Fibroblast of the conjunctiva (primary cell): Measurements from ENCODE around the gene LIX1L.

ENCODE experiments used
- DNase-seq: peaks from one replicate; pipeline ENCODE4 v3.0.0-alpha.2; 2010; ENCODE audit warnings: low read depth

LIX1L gene

GRCh38 chr1:145963265-145964019, 5.6 kb upstream of the LIX1L start:
- DNase-seq: no peak

- no peak for DNase-seq
Observed at GRCh38 chr1:145962157-145963102, 4.6 kb upstream of the LIX1L start.

DNA sequence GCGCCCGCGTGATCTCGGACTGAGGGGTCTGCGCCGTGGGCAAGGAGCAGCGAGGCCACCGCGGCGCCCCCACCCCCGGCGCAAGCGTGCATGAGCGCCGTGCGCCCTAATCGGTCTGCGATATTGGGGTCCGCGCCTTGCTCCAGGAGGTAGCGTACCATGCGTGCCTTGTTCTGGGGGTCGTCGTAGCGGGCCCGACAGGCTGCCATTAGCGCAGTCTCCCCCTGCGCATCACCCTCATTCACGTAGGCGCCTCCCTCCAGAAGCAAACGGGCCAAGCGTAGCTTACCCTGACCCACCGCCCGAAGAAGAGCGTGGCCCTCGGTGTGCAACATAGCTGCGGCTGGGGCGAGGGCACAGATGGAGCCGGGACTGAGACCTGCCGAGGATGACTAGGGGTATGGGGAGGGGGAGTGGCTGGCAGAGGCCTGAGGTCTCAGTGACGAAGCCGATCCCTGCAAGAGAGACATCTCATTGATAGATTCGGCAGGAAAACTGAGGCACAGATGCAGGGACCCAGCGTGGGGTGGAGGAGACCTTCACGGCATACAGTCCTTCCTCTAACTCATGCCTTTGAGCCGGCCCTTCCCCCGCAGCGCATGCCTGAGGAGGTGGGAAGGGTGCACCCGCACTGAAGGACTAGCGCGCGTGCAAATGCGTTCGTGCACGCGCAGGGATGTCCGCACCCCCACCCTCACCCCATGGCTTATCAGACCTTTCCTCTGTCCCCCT, 3.8 kb upstream of the LIX1L start:
- DNase-seq: no peak

DNA sequence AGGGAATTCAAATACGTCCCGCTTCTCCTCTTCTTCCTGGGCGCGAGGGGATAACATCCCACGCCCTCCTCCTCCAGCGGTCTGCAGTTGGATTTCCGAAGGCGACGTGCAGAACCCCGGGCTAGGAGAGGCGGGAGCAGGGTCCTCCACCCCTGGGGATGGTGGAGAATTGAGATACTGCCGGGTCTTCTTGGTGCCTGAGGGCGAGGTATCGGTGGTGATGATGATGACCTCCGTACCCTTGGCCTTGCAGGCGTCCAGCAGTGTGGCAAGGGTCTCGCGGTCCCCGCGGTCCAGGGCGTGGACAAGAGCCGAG, 3.2 kb upstream of the LIX1L start:
- DNase-seq: no peak

- DNase-seq: no peak
Observed at GRCh38 chr1:145960468-145961108, 2.8 kb upstream of the LIX1L start.

DNA sequence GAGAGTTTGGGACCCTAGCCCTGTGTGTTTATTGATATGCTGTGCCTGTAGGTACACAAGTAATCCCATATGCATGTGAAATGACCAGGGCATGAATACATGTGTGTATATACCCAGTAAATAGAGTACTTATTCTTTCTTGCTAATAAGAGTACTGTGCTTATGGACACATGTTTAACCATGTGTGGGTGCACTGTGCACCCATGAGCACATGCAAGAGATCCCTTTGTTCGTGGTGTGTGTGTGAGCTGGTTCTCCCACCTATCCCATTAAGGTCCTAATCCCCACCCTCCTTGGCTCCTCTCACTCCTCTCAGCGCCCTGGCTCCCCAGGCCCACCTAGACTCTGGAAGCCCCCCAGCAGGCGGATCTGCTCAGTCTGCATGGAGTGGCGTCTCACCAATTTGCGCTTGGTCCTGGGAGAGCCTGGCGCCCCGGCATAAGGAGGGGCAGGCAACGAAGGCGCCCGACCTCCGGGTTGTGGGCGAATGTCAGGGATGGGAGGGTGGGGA, 2.2 kb upstream of the LIX1L start:
- no peak for DNase-seq

- DNase-seq: no peak
Observed at GRCh38 chr1:145959333-145959732, 1.5 kb upstream of the LIX1L start.

GRCh38 chr1:145958734-145959133, 917 bp upstream of the LIX1L start:
- no peak for DNase-seq

GRCh38 chr1:145956781-145957442, 905 bp downstream of the LIX1L start:
- DNase-seq: peak; percentile 40

- no peak for DNase-seq
Observed at GRCh38 chr1:145956361-145956760, 1.5 kb downstream of the LIX1L start.

- peak; percentile 59 for DNase-seq
Observed at GRCh38 chr1:145955436-145955835, 2.4 kb downstream of the LIX1L start.

GRCh38 chr1:145953861-145954260, 4.0 kb downstream of the LIX1L start:
- no peak for DNase-seq

DNA sequence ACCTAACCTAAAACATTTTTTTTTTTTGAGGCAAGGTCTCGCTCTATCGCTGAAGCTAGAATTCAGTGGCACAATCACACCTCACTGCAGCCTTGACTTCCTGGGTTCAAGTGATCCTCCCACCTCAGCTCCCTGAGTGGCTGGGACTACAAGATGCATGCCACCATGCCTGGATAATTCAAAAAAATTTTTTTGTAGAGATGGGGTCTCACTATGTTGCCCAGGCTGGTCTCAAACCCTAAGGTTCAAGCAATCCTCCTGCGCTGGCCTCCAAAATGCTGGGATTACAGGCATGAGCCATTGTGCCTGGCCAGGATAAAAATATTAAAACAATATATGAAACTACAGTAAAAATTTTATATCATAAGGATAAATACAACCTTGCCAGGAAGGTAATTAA, 4.9 kb downstream of the LIX1L start:
- DNase-seq: no peak

GRCh38 chr1:145951526-145951925, 6.3 kb downstream of the LIX1L start:
- no peak for DNase-seq

DNA sequence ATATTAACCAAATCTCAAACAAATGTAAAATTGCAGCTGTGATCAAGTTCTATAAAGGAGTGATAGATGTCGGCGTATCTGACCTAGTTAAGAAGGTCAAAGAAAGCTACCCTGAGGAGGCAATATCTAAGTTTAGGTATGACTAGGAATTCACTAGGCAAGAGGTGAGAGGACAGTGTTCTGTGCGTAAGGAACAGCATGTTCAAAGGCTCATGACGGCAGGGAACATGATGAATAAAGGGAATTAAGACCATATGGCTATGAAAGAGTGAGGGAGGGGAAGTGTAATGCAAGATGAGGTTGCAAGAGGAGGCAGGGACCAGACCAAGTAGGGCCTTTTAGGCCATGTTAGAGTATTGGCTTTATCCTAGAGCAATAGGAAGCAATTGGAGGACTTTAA, 8.6 kb downstream of the LIX1L start:
- peak; percentile 94 for DNase-seq

DNA sequence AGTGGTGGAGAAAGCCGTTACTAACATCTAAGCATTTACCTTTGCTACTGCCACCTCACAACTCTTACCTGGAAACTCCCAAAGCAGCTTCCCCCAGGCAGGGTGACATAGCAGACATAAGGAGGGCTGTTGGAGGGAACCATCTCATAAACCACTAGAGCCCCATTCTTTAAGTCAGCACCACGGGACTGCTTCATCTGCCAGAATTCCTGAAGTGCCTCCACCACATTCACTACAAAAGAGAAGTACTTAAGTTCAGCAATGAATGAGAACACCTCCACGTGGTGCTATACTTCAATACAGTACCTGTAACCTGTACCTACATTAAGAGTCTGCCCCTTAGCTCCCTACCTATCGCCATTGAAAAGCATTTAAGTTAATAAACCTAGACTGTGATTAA, 10.3 kb downstream of the LIX1L start:
- DNase-seq: no peak

DNA sequence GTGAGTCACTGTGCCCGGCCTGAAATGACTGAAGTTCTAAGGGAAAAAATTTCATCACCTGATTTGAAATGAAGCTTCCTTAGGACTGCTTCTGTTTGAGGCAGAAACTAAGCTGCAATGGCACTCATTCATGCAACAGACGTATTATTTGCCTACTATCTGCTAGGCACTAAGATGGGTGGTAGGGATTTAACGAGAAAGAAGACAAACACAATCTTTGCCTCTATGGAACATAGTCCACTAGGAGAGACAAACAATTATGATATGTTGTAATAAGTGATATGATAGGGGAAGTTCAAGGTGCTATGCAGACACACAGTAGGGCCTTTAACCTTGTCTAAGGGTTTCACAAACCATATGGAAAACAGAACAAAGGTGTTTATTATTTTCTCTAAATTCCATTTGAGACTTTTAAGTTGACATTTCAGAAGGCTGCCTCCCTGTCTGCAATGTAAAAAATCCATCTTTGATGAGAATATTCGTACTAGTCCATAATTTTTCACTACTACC, 11.3 kb downstream of the LIX1L start:
- DNase-seq: no peak

- DNase-seq: no peak
Observed at GRCh38 chr1:145944532-145944931, 13.3 kb downstream of the LIX1L start.

- DNase-seq: no peak
Observed at GRCh38 chr1:145942871-145943270, 14.9 kb downstream of the LIX1L start.

DNA sequence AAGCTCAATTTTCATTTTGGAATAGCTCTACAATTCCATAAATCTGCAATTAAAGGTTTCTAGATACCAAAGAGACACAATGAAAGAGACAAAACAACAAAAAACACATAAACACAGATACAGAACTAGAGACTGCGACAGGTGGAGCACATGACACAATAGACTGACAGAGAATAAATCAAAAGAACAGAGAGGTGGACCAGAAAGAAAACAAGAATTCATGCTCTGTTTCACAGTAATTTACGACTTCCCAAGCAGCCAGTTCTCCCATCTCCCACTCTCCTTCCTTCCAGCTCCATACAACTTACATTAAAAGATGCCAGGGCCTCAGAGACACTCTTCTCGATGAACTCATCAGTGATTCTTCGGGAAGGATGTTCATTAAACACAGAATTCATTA, 15.4 kb downstream of the LIX1L start:
- no peak for DNase-seq

GRCh38 chr1:145937436-145937835, 20.4 kb downstream of the LIX1L start:
- DNase-seq: no peak
